T-cell (primary cell): ENCODE results near the gene CELSR2. TPM values are rescaled to one million over a fixed set of nuclear protein-coding genes. Genes with fewer than 3 reads are reported as not detected.

Source experiments
- ATAC-seq, 4 experiments: fragments of 200-7000 bp in 3 of 4; fragments of 150-1000 bp in 1 of 4; cut with Tn5 transposase; replicated peaks in 1 of 4; 1 replicate in 3 of 4; 2 replicates in 1 of 4; pipeline ENCODE4 v1.10.0; 2021; ENCODE audit warnings: moderate library complexity in 3 of 4, mild to moderate bottlenecking in 2 of 4, moderate number of reproducible peaks in 1 of 4
- CTCF ChIA-PET, 2 donors: fragments of 300-600 bp; sonication (Branson Sonifier 250); formaldehyde crosslinking; loops; one replicate each; lab custom pipeline; 2022; ENCODE audit warnings: antibody characterized with exemption in 2 of 2; lab: Charles Lee
- POLR2A ChIA-PET, 2 donors: fragments of 300-600 bp; sonication (Branson Sonifier 250); formaldehyde crosslinking; loops; one replicate each; lab custom pipeline; 2022; ENCODE audit warnings: antibody characterized with exemption in 2 of 2; lab: Charles Lee
- DNase-seq, 35 experiments: peaks; one replicate each; pipeline versions ENCODE4 v3.0.0 to v3.0.0-alpha.2; 2013 to 2023
- H3K27ac ChIP-seq: one replicate; pipeline ENCODE4 v1.5.1; 2013; ENCODE audit warnings: low read length
- H3K27me3 ChIP-seq, 2 experiments: replicated peaks in 1 of 2; 1 replicate in 1 of 2; 2 replicates in 1 of 2; pipeline versions ENCODE4 v1.6.1 to v1.7.0; 2013; ENCODE audit warnings: low read length in 1 of 2, mixed read lengths in 1 of 2; ENCODE audit not compliant: control insufficient read depth in 2 of 2, insufficient read depth in 2 of 2; ENCODE audit errors: extremely low read depth in 1 of 2
- H3K36me3 ChIP-seq, 2 donors: 1 replicate in 1 of 2; 2 replicates in 1 of 2; pipeline versions ENCODE4 v1.6.1 to v1.7.0; 2013; ENCODE audit warnings: low read length in 1 of 2; ENCODE audit not compliant: control insufficient read depth in 2 of 2, insufficient read depth in 1 of 2; ENCODE audit errors: extremely low read depth in 1 of 2
- H3K4me1 ChIP-seq, 2 experiments: 1 replicate in 1 of 2; 2 replicates in 1 of 2; pipeline versions ENCODE4 v1.6.1 to v1.7.0; 2013; ENCODE audit warnings: low read length in 2 of 2, mixed read lengths in 1 of 2; ENCODE audit not compliant: insufficient read depth in 2 of 2, control insufficient read depth in 1 of 2; ENCODE audit errors: extremely low read depth in 1 of 2
- H3K4me3 ChIP-seq, 2 donors: 1 replicate in 1 of 2; 2 replicates in 1 of 2; pipeline versions ENCODE4 v1.5.1 to v1.7.0; 2013; ENCODE audit warnings: mild to moderate bottlenecking in 2 of 2, low read length in 1 of 2, moderate library complexity in 1 of 2; ENCODE audit not compliant: control insufficient read depth in 1 of 2; ENCODE audit errors: extremely low read depth in 1 of 2
- H3K9me3 ChIP-seq: 2 replicates; pipeline ENCODE4 v1.7.0; 2013
- H3K27ac Mint-ChIP-seq, 2 donors: one replicate each; pipeline ENCODE4 v1.8.0; 2020 to 2021; ENCODE audit warnings: mild to moderate bottlenecking in 2 of 2, mixed read lengths in 2 of 2
- H3K27me3 Mint-ChIP-seq, 2 donors: one replicate each; pipeline ENCODE4 v1.8.0; 2021 to 2022; ENCODE audit warnings: mixed read lengths in 2 of 2
- H3K36me3 Mint-ChIP-seq: one replicate; pipeline ENCODE4 v1.8.0; 2021; ENCODE audit warnings: mixed read lengths
- H3K4me1 Mint-ChIP-seq, 3 donors: one replicate each; pipeline ENCODE4 v1.8.0; 2020 to 2022; ENCODE audit warnings: mixed read lengths in 3 of 3, mild to moderate bottlenecking in 1 of 3
- H3K4me3 Mint-ChIP-seq, 3 donors: one replicate each; pipeline ENCODE4 v1.8.0; 2020 to 2022; ENCODE audit warnings: mild to moderate bottlenecking in 3 of 3, mixed read lengths in 3 of 3, moderate library complexity in 3 of 3
- H3K9me3 Mint-ChIP-seq, 3 donors: one replicate each; pipeline ENCODE4 v1.8.0; 2020 to 2022; ENCODE audit warnings: mixed read lengths in 3 of 3
- WGBS: methylation state at CpG from one replicate; pipeline ENCODE4 v1.1.5; 2013; ENCODE audit warnings: missing lambda C conversion rate; ENCODE audit not compliant: insufficient coverage; 5-methylcytosine and 5-hydroxymethylcytosine counted together
- total RNA-seq, 35 experiments: library from RNA in 6 of 35; stranded (reverse) in 6 of 35; fragments of 120-200 nt in 1 of 35; gene quantifications; one replicate each; pipeline versions ENCODE4 v1.2.1 to v1.2.4 and lab custom pipeline; 2013 to 2026

Gene CELSR2
- total RNA-seq, 5 donors from 2014 or later (not counting 1 experiment from before 2014, with no cell fraction given), result 4.1 to 5.3 (median 4.7) TPM

- DNase-seq, result no peak
- Mint-ChIP-seq H3K4me1 (peaks cover 25 to 33% (median 28%) of the 10 kb centered on the region in 3 donors), H3K36me3 (peaks cover 35% of the 10 kb centered on the region), H3K4me3 (no peak overlapping the region), H3K9me3 (no peaks in the 10 kb centered on the region), H3K27me3 (no peaks in the 10 kb centered on the region), H3K27ac (peak overlapping the region in 1 of 2 donors; percentile 16)
- no peak for ATAC-seq
- H3K9me3 ChIP-seq, result no peaks in the 10 kb centered on the region
- 94% methylated on average over 3 of the region's 3 CpGs for WGBS
- ChIA-PET POLR2A (no interaction called here), CTCF (interaction anchor here in 1 of 2 donors (0.9 kb wide), 1 partner anchor 16 kb away, joined by 3 read pairs; no protein-coding TSS in a partner anchor)
- no peak overlapping the region for H3K4me3 ChIP-seq
- H3K4me1 ChIP-seq, result peaks cover 0 to 19% of the 10 kb centered on the region in 2 experiments
- H3K27me3 ChIP-seq, result peaks cover 0 to 6% of the 10 kb centered on the region in 2 experiments
- peaks cover 18 to 58% of the 10 kb centered on the region in 2 donors for H3K36me3 ChIP-seq
- H3K27ac ChIP-seq, result no peak overlapping the region
Observed at GRCh38 chr1:109237512-109237911, 11.8 kb upstream of the CELSR2 start.

- Histone ChIP-seq H3K27ac (no peak overlapping the region), H3K9me3 (no peaks in the 10 kb centered on the region), H3K36me3 (peaks cover 18 to 51% of the 10 kb centered on the region in 2 donors), H3K27me3 (peaks cover 0 to 13% of the 10 kb centered on the region in 2 experiments), H3K4me3 (no peak overlapping the region), H3K4me1 (peaks cover 0 to 20% of the 10 kb centered on the region in 2 experiments)
- Mint-ChIP-seq H3K4me1 (peaks cover 27 to 38% (median 32%) of the 10 kb centered on the region in 3 donors), H3K27me3 (no peaks in the 10 kb centered on the region), H3K27ac (no peak overlapping the region), H3K9me3 (no peaks in the 10 kb centered on the region), H3K36me3 (peaks cover 32% of the 10 kb centered on the region), H3K4me3 (no peak overlapping the region)
- ChIA-PET POLR2A (no interaction called here), CTCF (interaction anchor here in 1 of 2 donors (0.9 kb wide), 1 partner anchor 15 kb away, joined by 3 read pairs; no protein-coding TSS in a partner anchor)
- WGBS, result 100% methylated on average over 1 of the region's 2 CpGs
- ATAC-seq (no peak), DNase-seq (no peak)
Observed at GRCh38 chr1:109238382-109238781, 11.0 kb upstream of the CELSR2 start.

GRCh38 chr1:109239047-109239408, 10.3 kb upstream of the CELSR2 start:
- POLR2A ChIA-PET, result no interaction called here

GRCh38 chr1:109239409-109240068, 9.8 kb upstream of the CELSR2 start:
- peaks cover 32% of the 10 kb centered on the region for H3K36me3 Mint-ChIP-seq
- WGBS, result 73% methylated on average over 3 of the region's 6 CpGs
- DNase-seq (peak in 11 of 35 experiments; percentile 21 to 51 (median 28)), ATAC-seq (peak; percentile 62 to 80 (median 70))
- H3K4me3 ChIP-seq, result no peak overlapping the region
- H3K4me1 Mint-ChIP-seq, result peaks cover 25 to 36% (median 32%) of the 10 kb centered on the region in 3 donors
- no peaks in the 10 kb centered on the region for H3K9me3 Mint-ChIP-seq
- peaks cover 0 to 4% of the 10 kb centered on the region in 2 donors for H3K27me3 Mint-ChIP-seq
- H3K27ac Mint-ChIP-seq, result peak overlapping the region; percentile 64 to 65
- H3K9me3 ChIP-seq, result no peaks in the 10 kb centered on the region
- peaks cover 0 to 20% of the 10 kb centered on the region in 2 experiments for H3K4me1 ChIP-seq
- ChIA-PET POLR2A (no interaction called here), CTCF (interaction anchor here (1.2 to 1.6 kb wide), 3 partner anchors 15 to 293 kb away, joined by 3 to 10 read pairs (median 7); no protein-coding TSS in a partner anchor)
- H3K36me3 ChIP-seq, result peaks cover 18 to 46% of the 10 kb centered on the region in 2 donors
- no peak overlapping the region for H3K27ac ChIP-seq
- no peak overlapping the region for H3K4me3 Mint-ChIP-seq
- peaks cover 0 to 16% of the 10 kb centered on the region in 2 experiments for H3K27me3 ChIP-seq

More at GRCh38 chr1:109239047-109239408, 10.3 kb upstream of the CELSR2 start:
- Histone ChIP-seq H3K27me3 (peaks cover 0 to 13% of the 10 kb centered on the region in 2 experiments), H3K4me1 (peaks cover 0 to 20% of the 10 kb centered on the region in 2 experiments), H3K36me3 (peaks cover 18 to 51% of the 10 kb centered on the region in 2 donors), H3K27ac (no peak overlapping the region), H3K9me3 (no peaks in the 10 kb centered on the region), H3K4me3 (no peak overlapping the region)
- DNase-seq, result no peak
- H3K4me1 Mint-ChIP-seq, result peaks cover 27 to 38% (median 32%) of the 10 kb centered on the region in 3 donors
- no peak for ATAC-seq
- H3K9me3 Mint-ChIP-seq, result no peaks in the 10 kb centered on the region
- CTCF ChIA-PET, result interaction anchor here (1.2 to 1.6 kb wide), 3 partner anchors 14 to 294 kb away, joined by 3 to 10 read pairs (median 7); no protein-coding TSS in a partner anchor
- 88% methylated on average over 5 of the region's 5 CpGs for WGBS
- peaks cover 32% of the 10 kb centered on the region for H3K36me3 Mint-ChIP-seq
- no peaks in the 10 kb centered on the region for H3K27me3 Mint-ChIP-seq
- H3K4me3 Mint-ChIP-seq, result no peak overlapping the region
- peak overlapping the region; percentile 29 to 64 for H3K27ac Mint-ChIP-seq

GRCh38 chr1:109240158-109241152, 8.9 kb upstream of the CELSR2 start:
- ChIA-PET POLR2A (no interaction called here), CTCF (interaction anchor here (1.2 to 1.6 kb wide), 3 partner anchors 16 to 292 kb away, joined by 3 to 10 read pairs (median 7); no protein-coding TSS in a partner anchor)
- Histone ChIP-seq H3K4me1 (peaks cover 0 to 20% of the 10 kb centered on the region in 2 experiments), H3K27me3 (peaks cover 0 to 16% of the 10 kb centered on the region in 2 experiments), H3K36me3 (peaks cover 11 to 37% of the 10 kb centered on the region in 2 donors), H3K4me3 (no peak overlapping the region), H3K27ac (no peak overlapping the region), H3K9me3 (no peaks in the 10 kb centered on the region)
- peak; percentile 10 to 39 (median 27) for ATAC-seq
- Mint-ChIP-seq H3K4me3 (no peak overlapping the region), H3K4me1 (peaks cover 21 to 28% (median 25%) of the 10 kb centered on the region in 3 donors), H3K9me3 (no peaks in the 10 kb centered on the region), H3K27ac (no peak overlapping the region), H3K27me3 (peaks cover 0 to 7% of the 10 kb centered on the region in 2 donors), H3K36me3 (peaks cover 26% of the 10 kb centered on the region)
- WGBS, result 68% methylated on average over 23 of the region's 26 CpGs
- DNase-seq, result peak in 1 of 35 experiments; percentile 27
